GM12873 (cell line): ENCODE results near the gene XNDC1N.

ENCODE experiments used
- CTCF ChIP-seq: IDR thresholded peaks from 2 replicates; pipeline ENCODE4 v1.5.1; 2012; ENCODE audit warnings: low read depth, mild to moderate bottlenecking, moderate library complexity, low read length, control low read depth; ENCODE audit not compliant: insufficient read depth; ENCODE audit errors: missing control alignments

Gene XNDC1N

GRCh38 chr11:71930556-71931244 is 2.3 kb upstream of the XNDC1N start:
- no peak for TF ChIP-seq CTCF

GRCh38 chr11:71929491-71929890 is 1.1 kb upstream of the XNDC1N start:
- no peak for TF ChIP-seq CTCF

- TF ChIP-seq CTCF: no peak
These were observed 496 bp upstream of the XNDC1N start, which contains the start of gene RNF121 for GRCh38 chr11:71928737-71929443. Gene RNF121, plus strand, starts transcription at chr11:71929046. Its CDS starts 16 bp downstream, at chr11:71929062.

- TF ChIP-seq CTCF: no peak
These were observed 10.7 kb downstream of the XNDC1N start for GRCh38 chr11:71917646-71918140.

- TF ChIP-seq CTCF: no peak
These were observed 13.7 kb downstream of the XNDC1N start for GRCh38 chr11:71914617-71915189.

- TF ChIP-seq CTCF: no peak
These were observed 14.5 kb downstream of the XNDC1N start for GRCh38 chr11:71913756-71914526.
